ENCODE measurements around the gene ABCC6.
"Not testable (repeated sequence)": the region's sequence is repeated elsewhere in the genome, so short reads cannot be mapped to it uniquely, and the experiment has no call there.

Gene ABCC6

GRCh38 chr16:16222850-16223661, at the start of gene ABCC6:
TSS of gene ABCC6 (minus strand) at chr16:16223494. CDS start at chr16:16223434, 60 bp downstream.
- not testable (repeated sequence) for DNase-seq (ENCODE audit: low read depth in 4 of 4, low spot score in 1 of 4)

DNA sequence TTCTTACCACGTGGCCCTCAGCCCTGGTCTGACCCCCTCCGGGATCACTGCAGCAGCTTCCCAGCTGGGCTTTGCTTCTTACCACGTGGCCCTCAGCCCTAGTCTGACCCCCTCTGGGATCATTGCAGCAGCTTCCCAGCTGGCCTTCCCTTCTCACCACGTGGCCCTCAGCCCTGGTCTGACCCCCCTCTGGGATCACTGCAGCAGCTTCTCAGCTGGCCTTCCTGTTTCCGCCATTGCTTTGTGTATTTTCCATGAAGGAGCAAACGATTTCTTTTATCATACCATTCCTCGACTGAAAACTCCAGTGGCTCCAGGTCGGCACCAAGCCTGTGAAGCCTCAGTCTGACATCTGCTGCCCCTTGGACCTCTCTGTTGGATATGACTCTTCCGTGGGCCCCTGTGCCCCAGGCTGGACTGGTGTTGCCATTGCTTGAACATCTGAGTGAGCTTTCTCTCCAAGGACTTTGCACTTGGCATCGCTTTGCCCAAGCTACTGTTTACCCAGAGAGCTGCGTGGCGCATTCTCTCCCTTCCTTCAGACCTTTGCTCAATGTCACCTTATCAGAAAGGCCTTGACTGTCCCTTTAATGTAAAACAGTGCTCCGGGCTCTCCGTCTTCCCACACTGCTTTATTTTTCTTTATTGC, 49.4 kb upstream of the ABCC6 start:
- not testable (repeated sequence) for DNase-seq (ENCODE audit: low read depth in 4 of 4, low spot score in 1 of 4)

- not testable (repeated sequence) for DNase-seq (ENCODE audit: low read depth in 4 of 4, low spot score in 1 of 4)
Observed at GRCh38 chr16:16271658-16272057, 48.4 kb upstream of the ABCC6 start.

GRCh38 chr16:16268185-16268808, 45.0 kb upstream of the ABCC6 start:
- DNase-seq (ENCODE audit: low read depth in 4 of 4, low spot score in 1 of 4): not testable (repeated sequence)

- DNase-seq (ENCODE audit: low read depth in 4 of 4, low spot score in 1 of 4): not testable (repeated sequence)
Observed at GRCh38 chr16:16267708-16268107, 44.4 kb upstream of the ABCC6 start.

DNA sequence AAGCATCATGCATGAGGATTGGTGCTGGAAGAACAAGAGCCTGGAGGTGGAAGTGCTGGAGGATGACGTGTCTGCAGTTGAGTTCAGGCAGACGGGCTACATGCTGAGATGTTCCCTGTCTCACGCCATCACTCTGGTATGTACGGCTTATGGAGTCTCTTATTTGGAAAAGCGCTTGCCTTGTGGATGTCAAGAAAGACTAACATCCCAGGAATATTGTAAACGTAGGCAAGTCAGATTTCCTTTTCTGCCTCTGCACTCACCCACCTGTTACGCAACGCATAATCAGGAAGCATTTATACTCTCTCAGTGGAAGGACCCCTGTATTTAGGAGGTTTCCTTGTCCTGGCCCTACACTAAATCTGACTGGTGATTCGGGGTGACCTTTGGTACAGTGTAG, 41.8 kb upstream of the ABCC6 start:
- not testable (repeated sequence) for DNase-seq (ENCODE audit: low read depth in 4 of 4, low spot score in 1 of 4)

DNA sequence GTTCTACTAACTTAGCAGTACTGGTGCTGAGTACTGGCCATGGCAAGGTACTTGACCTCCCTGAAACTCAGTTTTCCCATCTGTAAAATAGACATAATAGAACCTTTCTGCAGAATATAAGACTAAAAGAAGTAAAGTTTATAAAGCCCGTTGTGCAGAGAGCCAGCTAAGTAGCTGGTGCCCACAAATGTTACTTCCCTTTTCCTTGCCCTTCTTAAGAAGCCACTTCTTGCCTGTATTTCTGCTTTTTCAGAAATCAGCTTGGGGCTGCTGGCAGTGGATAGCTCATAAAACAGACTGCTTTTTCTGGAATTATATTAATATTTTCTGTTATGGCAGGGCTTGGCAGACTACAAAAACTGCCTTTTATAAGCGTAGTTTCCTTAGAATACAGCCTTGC, 40.7 kb upstream of the ABCC6 start:
- not testable (repeated sequence) for DNase-seq (ENCODE audit: low read depth in 4 of 4, low spot score in 1 of 4)

DNA sequence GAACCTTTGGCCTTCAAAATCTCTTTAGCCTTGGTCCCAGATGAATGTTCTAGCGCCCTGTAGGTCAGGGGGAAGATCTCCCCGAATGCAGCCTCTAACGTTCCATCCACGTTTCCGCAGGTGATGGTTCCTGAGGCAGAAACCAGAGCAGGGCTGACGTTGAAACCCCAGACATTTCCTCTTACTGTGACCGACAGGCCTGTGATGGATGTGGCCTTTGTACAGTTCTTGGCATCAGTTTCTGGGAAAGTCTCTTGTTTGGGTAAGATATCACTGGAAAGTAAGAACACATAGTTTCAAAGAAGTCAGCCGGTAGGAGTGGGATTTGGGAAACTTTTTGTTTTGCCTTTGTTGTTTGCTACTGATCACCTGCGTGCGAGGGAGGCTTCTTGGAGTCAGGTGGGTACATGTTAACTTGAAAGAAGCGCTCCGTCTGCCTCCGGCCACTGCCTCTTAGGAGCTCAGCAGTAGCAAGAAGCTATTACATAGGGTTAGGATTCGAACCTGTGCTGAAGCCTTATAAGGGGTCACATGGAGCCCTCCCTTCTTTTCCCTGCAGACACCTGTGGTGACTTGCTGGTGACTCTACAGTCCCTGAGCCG, 39.8 kb upstream of the ABCC6 start:
- not testable (repeated sequence) for DNase-seq (ENCODE audit: low read depth in 4 of 4, low spot score in 1 of 4)

- not testable (repeated sequence) for DNase-seq (ENCODE audit: low read depth in 4 of 4, low spot score in 1 of 4)
Observed at GRCh38 chr16:16259971-16260370, 36.7 kb upstream of the ABCC6 start.

DNA sequence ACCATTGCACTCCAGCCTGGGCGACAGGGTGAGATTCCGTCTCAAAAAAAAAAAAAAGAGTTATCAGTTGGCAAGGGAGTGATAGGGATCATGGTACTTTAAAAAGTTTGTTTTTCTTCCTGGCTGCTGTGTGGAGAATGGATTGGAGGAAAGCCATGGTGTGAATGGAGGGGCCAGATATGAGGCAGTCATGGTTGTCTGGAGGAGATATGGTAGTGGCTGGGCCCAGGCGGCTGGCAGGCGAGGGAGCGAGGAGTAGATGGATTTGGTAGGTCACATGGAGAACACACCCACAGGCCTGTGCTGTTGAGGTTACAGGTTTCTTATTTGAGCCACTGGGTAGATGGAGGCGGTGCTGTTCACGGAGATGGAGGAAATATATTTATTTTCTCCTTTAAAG, 35.5 kb upstream of the ABCC6 start:
- DNase-seq (ENCODE audit: low read depth in 4 of 4, low spot score in 1 of 4): not testable (repeated sequence)

- not testable (repeated sequence) for DNase-seq (ENCODE audit: low read depth in 4 of 4, low spot score in 1 of 4)
Observed at GRCh38 chr16:16257301-16257923, 34.1 kb upstream of the ABCC6 start.

DNA sequence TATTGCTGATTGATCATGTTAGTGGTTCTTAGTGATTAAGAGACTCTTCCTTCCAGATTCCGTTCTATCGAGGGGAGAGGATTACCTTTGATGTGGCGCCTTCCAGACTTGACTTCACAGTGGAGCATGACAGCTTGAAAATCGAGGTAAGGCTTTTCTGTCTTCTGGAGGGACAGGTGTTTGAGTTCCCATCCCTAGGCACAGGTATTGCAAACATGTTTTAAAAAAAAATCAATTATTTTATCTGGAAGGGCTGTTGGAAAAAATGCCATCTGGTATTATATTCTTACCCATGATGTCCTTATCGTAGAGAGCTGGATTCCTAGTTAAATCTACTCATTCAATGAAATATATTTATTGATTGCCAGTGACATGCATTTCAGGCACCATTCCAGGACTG, 29.1 kb upstream of the ABCC6 start:
- not testable (repeated sequence) for DNase-seq (ENCODE audit: low read depth in 4 of 4, low spot score in 1 of 4)

GRCh38 chr16:16249621-16250330, 26.5 kb upstream of the ABCC6 start:
- not testable (repeated sequence) for DNase-seq (ENCODE audit: low read depth in 4 of 4, low spot score in 1 of 4)

- DNase-seq (ENCODE audit: low read depth in 4 of 4, low spot score in 1 of 4): not testable (repeated sequence)
Observed at GRCh38 chr16:16247439-16247838, 24.1 kb upstream of the ABCC6 start.

DNA sequence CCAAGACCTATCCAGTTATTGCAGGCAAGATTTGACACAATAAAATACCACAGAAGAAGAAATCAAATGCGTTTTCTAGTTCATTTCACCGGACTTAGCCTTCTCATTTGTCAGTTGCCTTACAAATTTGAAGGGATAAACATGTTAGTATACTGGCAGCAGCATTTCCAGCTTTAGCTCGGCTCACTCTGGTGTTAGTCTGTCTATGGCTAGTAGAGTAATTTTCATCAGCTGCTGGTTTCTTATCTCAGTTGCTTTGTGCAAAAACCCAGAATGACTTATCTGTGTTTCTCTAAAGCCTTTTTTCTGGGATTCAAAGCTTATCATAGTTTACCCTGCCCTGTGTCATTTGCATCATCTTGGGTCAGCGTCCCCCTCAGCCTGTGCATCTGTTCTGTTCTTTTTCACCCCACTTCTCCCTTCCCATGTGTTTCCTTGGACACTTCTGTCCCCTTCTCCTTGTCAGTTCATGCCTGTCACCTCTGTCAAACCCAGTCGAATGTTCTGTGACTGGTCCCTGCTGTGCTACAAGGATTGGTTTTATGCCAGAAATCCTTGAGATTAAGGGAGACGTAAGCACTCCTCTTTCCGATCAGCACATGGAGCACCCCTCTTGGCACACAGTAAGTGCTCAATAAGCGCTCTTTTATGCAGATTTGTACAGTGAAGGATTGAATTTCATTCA, 23.4 kb upstream of the ABCC6 start:
- DNase-seq (ENCODE audit: low read depth in 4 of 4, low spot score in 1 of 4): not testable (repeated sequence)

GRCh38 chr16:16243886-16244285, 20.6 kb upstream of the ABCC6 start:
- DNase-seq (ENCODE audit: low read depth in 4 of 4, low spot score in 1 of 4): not testable (repeated sequence)

GRCh38 chr16:16240667-16241066, 17.4 kb upstream of the ABCC6 start:
- not testable (repeated sequence) for DNase-seq (ENCODE audit: low read depth in 4 of 4, low spot score in 1 of 4)

GRCh38 chr16:16237738-16238137, 14.4 kb upstream of the ABCC6 start:
- DNase-seq (ENCODE audit: low read depth in 4 of 4, low spot score in 1 of 4): not testable (repeated sequence)

GRCh38 chr16:16237071-16237470, 13.8 kb upstream of the ABCC6 start:
- DNase-seq (ENCODE audit: low read depth in 4 of 4, low spot score in 1 of 4): not testable (repeated sequence)

DNA sequence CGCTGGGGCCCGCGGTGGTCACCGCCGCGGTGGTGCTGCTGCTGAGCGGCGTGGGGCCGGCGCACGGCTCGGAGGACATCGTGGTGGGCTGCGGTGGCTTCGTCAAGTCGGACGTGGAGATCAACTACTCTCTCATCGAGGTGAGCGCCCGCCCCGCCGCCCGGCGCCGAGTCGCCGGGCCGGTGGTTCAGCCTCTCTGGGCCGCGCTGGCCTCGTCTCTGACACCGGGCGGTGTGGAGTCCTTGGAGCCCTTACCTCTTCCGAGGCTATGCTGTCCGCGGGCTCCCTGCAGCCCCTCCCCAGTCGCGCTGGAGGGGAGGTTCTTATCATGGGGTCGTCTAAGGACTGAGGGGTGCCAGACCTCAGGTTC, 9.4 kb upstream of the ABCC6 start:
- not testable (repeated sequence) for DNase-seq (ENCODE audit: low read depth in 4 of 4, low spot score in 1 of 4)

Measured in stimulated activated CD4-positive, alpha-beta T cell treated with anti-CD3 and anti-CD28 coated beads, Interleukin-1b, Interleukin-23, amount 100 ng/mL, for 24 hours (primary cell).